Endothelial cell of umbilical vein (primary cell): Measurements from ENCODE around the gene RANBP17. TPM values are rescaled to one million over a fixed set of nuclear protein-coding genes. Genes with fewer than 3 reads are reported as not detected.

ENCODE experiments used
- BruUV-seq: library from RNA; stranded (reverse); fragments of 400-500 nt; replicated peaks from 2 replicates; lab custom pipeline; 2021; lab: Mats Ljungman, UMichigan
- CTCF ChIA-PET: fragments of 300-600, 350-600 bp; sonication (Branson Sonifier 250); formaldehyde crosslinking; loops from one replicate; lab custom pipeline; 2021; ENCODE audit warnings: antibody characterized with exemption, inconsistent platforms; lab: Charles Lee
- POLR2A ChIA-PET: fragments of 300-600, 350-600 bp; sonication (Branson Sonifier 250); formaldehyde crosslinking; loops from one replicate; lab custom pipeline; 2021; ENCODE audit warnings: antibody characterized with exemption, inconsistent platforms; lab: Charles Lee
- DNase-seq: peaks from one replicate; pipeline ENCODE4 v3.0.0-alpha.2; 2011; ENCODE audit warnings: low read depth, low spot score
- FAIRE-seq: peaks from 2 replicates; lab custom pipeline; 2011; peaks lifted over from hg19 to GRCh38; lab: Jason Lieb, UNC
- H2AFZ ChIP-seq: 2 replicates; pipeline ENCODE4 v1.6.0; 2012; ENCODE audit warnings: low read depth, low read length, control low read depth, inconsistent platforms
- H3K27ac ChIP-seq: 2 replicates; pipeline ENCODE4 v1.5.1; 2011; ENCODE audit warnings: low read depth, mild to moderate bottlenecking, control low read depth, low read length, moderate library complexity; ENCODE audit not compliant: insufficient read depth
- H3K27me3 ChIP-seq, 2 experiments: 2 replicates each; pipeline versions ENCODE4 v1.6.0 to v1.6.1; 2011; ENCODE audit warnings: low read length in 2 of 2, mixed read lengths in 1 of 2; ENCODE audit not compliant: control insufficient read depth in 2 of 2, insufficient read depth in 2 of 2
- H3K36me3 ChIP-seq, 2 experiments: 2 replicates in 1 of 2; 3 replicates in 1 of 2; pipeline ENCODE4 v1.5.1; 2011; ENCODE audit warnings: low read length in 2 of 2, mild to moderate bottlenecking in 1 of 2, moderate library complexity in 1 of 2; ENCODE audit not compliant: control insufficient read depth in 2 of 2, insufficient read depth in 2 of 2; ENCODE audit errors: extremely low read depth in 1 of 2
- H3K4me1 ChIP-seq: 3 replicates; pipeline ENCODE4 v1.5.1; 2011; ENCODE audit warnings: mild to moderate bottlenecking, low read length; ENCODE audit not compliant: control insufficient read depth, insufficient read depth; ENCODE audit errors: extremely low read depth
- H3K4me2 ChIP-seq: 2 replicates; pipeline ENCODE4 v1.6.1; 2011; ENCODE audit warnings: low read length, control low read depth, mixed read lengths; ENCODE audit not compliant: insufficient read depth
- H3K4me3 ChIP-seq, 3 experiments: fragments of 200-600 bp in 1 of 3; sonication (generic), shearing (Covaris generic) in 1 of 3; replicated peaks in 1 of 3; 2 replicates each; pipeline ENCODE4 v1.5.1; 2011 to 2016; ENCODE audit warnings: control low read depth in 3 of 3, low read length in 3 of 3, mild to moderate bottlenecking in 2 of 3, inconsistent platforms in 1 of 3, low read depth in 1 of 3, moderate library complexity in 1 of 3; ENCODE audit not compliant: insufficient read depth in 1 of 3
- H3K79me2 ChIP-seq: 2 replicates; pipeline ENCODE4 v1.6.0; 2012; ENCODE audit warnings: low read length, inconsistent platforms; ENCODE audit not compliant: control insufficient read depth, insufficient read depth
- H3K9ac ChIP-seq: replicated peaks from 2 replicates; pipeline ENCODE3; 2011; ENCODE audit warnings: low read length, control low read depth; ENCODE audit not compliant: insufficient read depth; ENCODE audit errors: extremely low read depth
- H3K9me1 ChIP-seq: replicated peaks from 3 replicates; pipeline ENCODE4 v1.6.0; 2011; ENCODE audit warnings: mild to moderate bottlenecking, low read length; ENCODE audit not compliant: control insufficient read depth, insufficient read depth; ENCODE audit errors: extremely low read depth
- H3K9me3 ChIP-seq: replicated peaks from 2 replicates; pipeline ENCODE4 v1.5.1; 2012; ENCODE audit warnings: low read length, inconsistent platforms; ENCODE audit not compliant: control insufficient read depth, insufficient read depth
- H4K20me1 ChIP-seq: replicated peaks from 2 replicates; pipeline ENCODE3; 2011; ENCODE audit warnings: mild to moderate bottlenecking, low read length; ENCODE audit not compliant: control insufficient read depth, insufficient read depth; ENCODE audit errors: extremely low read depth
- CTCF ChIP-seq, 2 donors: IDR thresholded peaks; 1 replicate in 1 of 2; 2 replicates in 1 of 2; pipeline ENCODE4 v1.5.1; 2011; ENCODE audit warnings: low read length in 2 of 2, mild to moderate bottlenecking in 2 of 2, moderate library complexity in 2 of 2, control low read depth in 1 of 2, inconsistent platforms in 1 of 2, low read depth in 1 of 2; ENCODE audit not compliant: insufficient read depth in 1 of 2; ENCODE audit errors: extremely low read depth in 1 of 2
- EZH2 ChIP-seq: IDR thresholded peaks from 2 replicates; pipeline ENCODE4 v1.6.1; 2012; ENCODE audit warnings: borderline replicate concordance, low read depth, mild to moderate bottlenecking, moderate library complexity, low read length, inconsistent platforms; ENCODE audit not compliant: severe bottlenecking
- FOS ChIP-seq: IDR thresholded peaks from 2 replicates; pipeline ENCODE4 v1.6.1; 2011; ENCODE audit warnings: mild to moderate bottlenecking, low read length, moderate library complexity, borderline replicate concordance; ENCODE audit not compliant: insufficient read depth
- GATA2 ChIP-seq: IDR thresholded peaks from 2 replicates; pipeline ENCODE4 v1.7.0; 2011; ENCODE audit warnings: low read depth, mild to moderate bottlenecking, moderate library complexity, mixed read lengths, low read length; ENCODE audit not compliant: insufficient read length, insufficient read depth
- JUN ChIP-seq: IDR thresholded peaks from 2 replicates; pipeline ENCODE4 v1.6.1; 2011; ENCODE audit warnings: borderline replicate concordance, low read depth; ENCODE audit not compliant: insufficient read length, insufficient read depth
- MAX ChIP-seq: IDR thresholded peaks from 2 replicates; pipeline ENCODE4 v1.6.1; 2011; ENCODE audit not compliant: insufficient read depth, insufficient read length
- MYC ChIP-seq: IDR thresholded peaks from one replicate; pipeline ENCODE4 v1.6.1; 2011; ENCODE audit warnings: mild to moderate bottlenecking, low read depth, low read length
- POLR2A ChIP-seq: IDR thresholded peaks from 2 replicates; pipeline ENCODE4 v1.6.1; 2012; ENCODE audit warnings: low read depth, mild to moderate bottlenecking, control low read depth, low read length
- POLR2AphosphoS5 ChIP-seq: IDR thresholded peaks from 2 replicates; pipeline ENCODE4 v1.6.1; 2012; ENCODE audit warnings: low read depth, mild to moderate bottlenecking, control low read depth, low read length, moderate library complexity; ENCODE audit not compliant: insufficient read depth
- dilution Hi-C: fragments of 300-500 bp; cut with MboI; formaldehyde crosslinking; loops from one replicate; pipeline ENCODE4 v1.15.0; 2019; ENCODE audit warnings: low sequenced_read_pairs; ENCODE audit not compliant: extremely low pct_ligation_motif_present
- intact Hi-C: fragments of 100-400 bp; cut with micrococcal nuclease; formaldehyde crosslinking; loops from one replicate; pipeline ENCODE4 v1.10.0; 2022
- polyA plus RNA-seq, 4 experiments: library from polyadenylated mRNA; depleted of rRNA in 3 of 4; stranded (reverse) in 3 of 4; unstranded in 1 of 4; fragments of >200 nt; gene quantifications; 2 replicates each; pipeline versions ENCODE4 v1.2.1 to v1.2.3, GENCODE V29; 2011 to 2012; ENCODE audit warnings: missing spikeins in 1 of 4
- total RNA-seq: library from RNA; stranded (reverse); gene quantifications from 2 replicates; pipeline ENCODE4 v1.2.3, GENCODE V29; 2021

Gene RANBP17
- total and polyA plus RNA-seq, 2 donors (not counting 3 experiments of a cell fraction or from before 2014, with no cell fraction given) = 5.6 to 13.6 TPM

- TF ChIP-seq POLR2AphosphoS5 (no peak), CTCF (IDR thresholded peaks at IDR 0.05; ENCODE audit: extremely low read depth in 1 of 2, insufficient read depth in 1 of 2, low read depth in 1 of 2, low read length in 2 of 2) (no peak), MAX (no peak), MYC (no peak), JUN (no peak), EZH2 (no peak), GATA2 (no peak), POLR2A (no peak), FOS (no peak)
- H3K9me1 ChIP-seq = no peaks in the 10 kb centered on the region
- FAIRE-seq = no peak
- H3K27me3 ChIP-seq = no peaks in the 10 kb centered on the region
- dilution Hi-C loops (no loop called here), intact Hi-C loops (no loop called here)
- H3K4me3 ChIP-seq = no peak overlapping the region
- no TSS peak for BruUV-seq
- no peaks in the 10 kb centered on the region for H4K20me1 ChIP-seq
- no peaks in the 10 kb centered on the region for H3K4me1 ChIP-seq
- CTCF ChIA-PET = no interaction called here
- POLR2A ChIA-PET = no interaction called here
- H2AFZ ChIP-seq = no peak overlapping the region
- H3K79me2 ChIP-seq = no peaks in the 10 kb centered on the region
- no peak overlapping the region for H3K27ac ChIP-seq
- H3K36me3 ChIP-seq = no peaks in the 10 kb centered on the region
- no peak overlapping the region for H3K4me2 ChIP-seq
- H3K9ac ChIP-seq = no peak overlapping the region
- H3K9me3 ChIP-seq = no peaks in the 10 kb centered on the region
- DNase-seq = no peak
Measured at GRCh38 chr5:171250738-171251137, 388.9 kb downstream of the RANBP17 start.
